IMR-90 (cell line): ENCODE data around the gene MS4A6A. TPM values are rescaled to one million over a fixed set of nuclear protein-coding genes. Genes with fewer than 3 reads are reported as not detected.

Experiments
- ATAC-seq: fragments of 200-7000 bp; cut with Tn5 transposase; 2 replicates; pipeline ENCODE4 v1.9.1; 2020; ENCODE audit warnings: low read depth, mild to moderate bottlenecking, moderate library complexity
- BruUV-seq: library from RNA; stranded (reverse); fragments of 400-500 nt; replicated peaks from 2 replicates; lab custom pipeline; 2021; lab: Mats Ljungman, UMichigan
- CTCF ChIA-PET: fragments of 300-600 bp; formaldehyde crosslinking; extraction: SDS; loops from one replicate; lab custom pipeline; 2021; ENCODE audit warnings: antibody characterized with exemption; lab: Yijun Ruan, JAX
- POLR2A ChIA-PET: fragments of 300-600 bp; sonication (Branson Sonifier 250); formaldehyde crosslinking; loops from one replicate; lab custom pipeline; 2022; ENCODE audit warnings: antibody characterized with exemption; ENCODE audit not compliant: unreplicated experiment; lab: Charles Lee
- DNase-seq: peaks from one replicate; pipeline ENCODE4 v3.0.0; 2013
- H2AFZ ChIP-seq: replicated peaks from 2 replicates; pipeline ENCODE3; 2013; ENCODE audit warnings: low read length, mild to moderate bottlenecking; ENCODE audit not compliant: poor library complexity
- H2AK5ac ChIP-seq: 2 replicates; pipeline ENCODE4 v1.6.1; 2013; ENCODE audit warnings: low read depth, low read length, inconsistent platforms
- H2AK9ac ChIP-seq: replicated peaks from 2 replicates; pipeline ENCODE3; 2013; ENCODE audit warnings: mild to moderate bottlenecking, low read depth, low read length, moderate library complexity; ENCODE audit not compliant: poor library complexity
- H2BK120ac ChIP-seq: 2 replicates; pipeline ENCODE4 v1.6.1; 2013; ENCODE audit warnings: low read depth, low read length, inconsistent platforms
- H2BK15ac ChIP-seq: 3 replicates; pipeline ENCODE4 v1.6.1; 2013; ENCODE audit warnings: low read depth, low read length, inconsistent platforms
- H2BK20ac ChIP-seq: 2 replicates; pipeline ENCODE4 v1.6.1; 2013; ENCODE audit warnings: low read depth, mild to moderate bottlenecking, inconsistent platforms, low read length, moderate library complexity
- H2BK5ac ChIP-seq: 2 replicates; pipeline ENCODE4 v1.6.1; 2013; ENCODE audit warnings: mild to moderate bottlenecking, low read depth, low read length, inconsistent platforms; ENCODE audit not compliant: poor library complexity, severe bottlenecking
- H3K14ac ChIP-seq: replicated peaks from 2 replicates; pipeline ENCODE4 v1.6.1; 2013; ENCODE audit warnings: low read depth, low read length, inconsistent platforms
- H3K18ac ChIP-seq: 2 replicates; pipeline ENCODE4 v1.6.1; 2013; ENCODE audit warnings: low read depth, low read length, control low read depth
- H3K23ac ChIP-seq: 2 replicates; pipeline ENCODE4 v1.6.1; 2013; ENCODE audit warnings: low read depth, low read length, inconsistent platforms
- H3K27ac ChIP-seq: 2 replicates; pipeline ENCODE4 v1.5.1; 2013; ENCODE audit warnings: mild to moderate bottlenecking, control low read depth, low read length; ENCODE audit not compliant: insufficient read depth
- H3K27me3 ChIP-seq: 2 replicates; pipeline ENCODE4 v1.6.1; 2013; ENCODE audit warnings: low read length; ENCODE audit not compliant: control insufficient read depth, insufficient read depth
- H3K36me3 ChIP-seq: 2 replicates; pipeline ENCODE4 v1.6.1; 2013; ENCODE audit warnings: low read length, mixed read lengths; ENCODE audit not compliant: control insufficient read depth, insufficient read depth
- H3K4ac ChIP-seq: 2 replicates; pipeline ENCODE4 v1.6.1; 2013; ENCODE audit warnings: low read depth, low read length, inconsistent platforms
- H3K4me1 ChIP-seq: 2 replicates; pipeline ENCODE4 v1.6.1; 2013; ENCODE audit warnings: low read length, mixed read lengths; ENCODE audit not compliant: control insufficient read depth, insufficient read depth
- H3K4me2 ChIP-seq: 2 replicates; pipeline ENCODE4 v1.6.1; 2013; ENCODE audit warnings: low read depth, mild to moderate bottlenecking, control low read depth, low read length, moderate library complexity
- H3K4me3 ChIP-seq: 2 replicates; pipeline ENCODE4 v1.5.1; 2013; ENCODE audit warnings: low read depth, mild to moderate bottlenecking, control low read depth, low read length, moderate library complexity; ENCODE audit not compliant: insufficient read depth
- H3K56ac ChIP-seq: 2 replicates; pipeline ENCODE4 v1.6.1; 2013; ENCODE audit warnings: low read length, inconsistent platforms; ENCODE audit not compliant: insufficient read depth; ENCODE audit errors: extremely low read depth
- H3K79me1 ChIP-seq, 2 experiments: 2 replicates each; pipeline ENCODE4 v1.6.1; 2013; ENCODE audit warnings: low read length in 2 of 2, inconsistent platforms in 1 of 2, low read depth in 1 of 2
- H3K9ac ChIP-seq: 2 replicates; pipeline ENCODE4 v1.6.1; 2013; ENCODE audit warnings: low read depth, low read length, control low read depth
- H3K9me1 ChIP-seq: 2 replicates; pipeline ENCODE4 v1.6.1; 2013; ENCODE audit warnings: low read length, inconsistent platforms; ENCODE audit not compliant: insufficient read depth
- H3K9me3 ChIP-seq: 2 replicates; pipeline ENCODE4 v1.6.1; 2013; ENCODE audit warnings: low read length; ENCODE audit not compliant: control insufficient read depth, insufficient read depth
- H4K20me1 ChIP-seq: 2 replicates; pipeline ENCODE4 v1.6.1; 2013; ENCODE audit warnings: low read length, inconsistent platforms; ENCODE audit not compliant: insufficient read depth
- H4K5ac ChIP-seq: 2 replicates; pipeline ENCODE4 v1.6.1; 2013; ENCODE audit warnings: mild to moderate bottlenecking, low read depth, low read length, control low read depth
- H4K8ac ChIP-seq, 2 experiments: 2 replicates each; pipeline ENCODE4 v1.6.1; 2013; ENCODE audit warnings: low read depth in 2 of 2, low read length in 2 of 2, control low read depth in 1 of 2, inconsistent platforms in 1 of 2
- H4K91ac ChIP-seq: 2 replicates; pipeline ENCODE4 v1.6.1; 2013; ENCODE audit warnings: low read depth, low read length, inconsistent platforms; ENCODE audit not compliant: insufficient read depth
- BHLHE40 ChIP-seq: fragments of 150-350 bp; IDR thresholded peaks from 2 replicates; pipeline ENCODE4 v1.6.1; 2016; ENCODE audit warnings: mild to moderate bottlenecking, low read depth, low read length
- CTCF ChIP-seq: conservative IDR thresholded peaks from 2 replicates; pipeline ENCODE4 v1.5.1; 2012; ENCODE audit warnings: mild to moderate bottlenecking, low read depth, low read length, improper control_type of control experiment
- ELK1 ChIP-seq: fragments of 150-350 bp; IDR thresholded peaks from 2 replicates; pipeline ENCODE4 v1.6.1; 2016; ENCODE audit warnings: low read depth, mild to moderate bottlenecking, low read length, moderate library complexity, borderline replicate concordance
- FOS ChIP-seq: fragments of 150-350 bp; IDR thresholded peaks from 2 replicates; pipeline ENCODE4 v1.6.1; 2016; ENCODE audit warnings: low read depth, low read length
- NFE2L2 ChIP-seq: fragments of 150-350 bp; IDR thresholded peaks from 2 replicates; pipeline ENCODE4 v1.6.1; 2016; ENCODE audit warnings: low read depth, mild to moderate bottlenecking, low read length
- RFX5 ChIP-seq: IDR thresholded peaks from 2 replicates; pipeline ENCODE4 v1.8.0; 2012; ENCODE audit warnings: low read depth, mild to moderate bottlenecking, low read length, moderate library complexity
- USF2 ChIP-seq: fragments of 150-350 bp; IDR thresholded peaks from 2 replicates; pipeline ENCODE4 v1.6.1; 2017; ENCODE audit warnings: mild to moderate bottlenecking, antibody characterized with exemption, low read length, low read depth
- dilution Hi-C: fragments of 300-500 bp; cut with HindIII; formaldehyde crosslinking; loops from one replicate; pipeline ENCODE4 v1.14.3; 2018; ENCODE audit warnings: low sequenced_read_pairs; ENCODE audit not compliant: unreplicated experiment
- in situ Hi-C: fragments of 300-500 bp; cut with MboI; formaldehyde crosslinking; loops from 3 replicates; pipeline ENCODE4 v1.14.3; 2019; ENCODE audit warnings: low sequenced_read_pairs, inconsistent platforms, mixed read lengths
- intact Hi-C: fragments of 100-400 bp; cut with micrococcal nuclease; formaldehyde crosslinking; loops from 2 replicates; pipeline ENCODE4 v1.10.0; 2022
- polyA plus RNA-seq, 3 experiments: library from polyadenylated mRNA; depleted of rRNA; stranded (reverse); fragments of >200 nt; gene quantifications; 2 replicates each; pipeline ENCODE4 v1.2.3, GENCODE V29; 2012; ENCODE audit warnings: low replicate concordance in 1 of 3
- total RNA-seq: library from RNA; depleted of rRNA; stranded (reverse); fragments of >200 nt; gene quantifications from 2 replicates; pipeline ENCODE4 v1.2.3, GENCODE V29; 2012

Gene MS4A6A
- total and polyA plus RNA-seq, 2 of the 4 experiments (the other 2 are of a cell fraction), result not detected

GRCh38 chr11:60125956-60126585 lies 56.8 kb downstream of the MS4A6A start:
- no peak overlapping the region for H2BK5ac ChIP-seq
- H2AK5ac ChIP-seq, result no peak overlapping the region
- dilution Hi-C loops (no loop called here), intact Hi-C loops (no loop called here), in situ Hi-C loops (no loop called here)
- H3K18ac ChIP-seq, result no peak overlapping the region
- no peaks in the 10 kb centered on the region for H3K36me3 ChIP-seq
- H3K4me2 ChIP-seq, result no peak overlapping the region
- H3K9me3 ChIP-seq, result peaks cover 3% of the 10 kb centered on the region; the same call in 1 of the 2 replicates
- no peak overlapping the region for H3K4ac ChIP-seq
- H4K8ac ChIP-seq, result no peak overlapping the region
- H3K14ac ChIP-seq, result no peak overlapping the region
- ChIA-PET POLR2A (no interaction called here), CTCF (no interaction called here)
- no peaks in the 10 kb centered on the region for H3K4me1 ChIP-seq
- no peaks in the 10 kb centered on the region for H3K79me1 ChIP-seq
- H4K91ac ChIP-seq, result no peak overlapping the region
- no peak overlapping the region for H2AFZ ChIP-seq
- no peak overlapping the region for H2BK15ac ChIP-seq
- no peak overlapping the region for H3K4me3 ChIP-seq
- H3K9me1 ChIP-seq, result no peaks in the 10 kb centered on the region
- ATAC-seq (no peak), DNase-seq (no peak)
- TF ChIP-seq CTCF (no peak), USF2 (no peak), FOS (no peak), RFX5 (no peak), BHLHE40 (no peak), NFE2L2 (no peak), ELK1 (no peak)
- H3K56ac ChIP-seq, result no peak overlapping the region
- H2BK20ac ChIP-seq, result no peak overlapping the region
- H4K20me1 ChIP-seq, result no peaks in the 10 kb centered on the region
- no peak overlapping the region for H2AK9ac ChIP-seq
- H4K5ac ChIP-seq, result no peak overlapping the region
- H3K27ac ChIP-seq, result no peak overlapping the region
- no peak overlapping the region for H2BK120ac ChIP-seq
- H3K27me3 ChIP-seq, result no peaks in the 10 kb centered on the region
- no peak overlapping the region for H3K23ac ChIP-seq
- no TSS peak for BruUV-seq
- no peak overlapping the region for H3K9ac ChIP-seq
